ENCODE results near the gene COL25A1.
"Not testable (repeated sequence)": the region's sequence is repeated elsewhere in the genome, so short reads cannot be mapped to it uniquely, and the experiment has no call there.

Gene COL25A1

GRCh38 chr4:108891896-108892590, 410.4 kb downstream of the COL25A1 start:
- DNase-seq: no peak

GRCh38 chr4:108890484-108890881, 412.0 kb downstream of the COL25A1 start:
- no peak for DNase-seq

GRCh38 chr4:108889696-108890483, 412.6 kb downstream of the COL25A1 start:
- DNase-seq: no peak

GRCh38 chr4:108888769-108889168, 413.7 kb downstream of the COL25A1 start:
- no peak for DNase-seq

GRCh38 chr4:108887034-108887433, 415.4 kb downstream of the COL25A1 start:
- no peak for DNase-seq

- no peak for DNase-seq
Observed at GRCh38 chr4:108885211-108885610, 417.2 kb downstream of the COL25A1 start.

- no peak for DNase-seq
Observed at GRCh38 chr4:108884596-108884995, 417.9 kb downstream of the COL25A1 start.

- DNase-seq: no peak
Observed at GRCh38 chr4:108881986-108882385, 420.5 kb downstream of the COL25A1 start.

GRCh38 chr4:108881190-108881589, 421.3 kb downstream of the COL25A1 start:
- DNase-seq: no peak

- DNase-seq: no peak
Observed at GRCh38 chr4:108878806-108879205, 423.7 kb downstream of the COL25A1 start.

GRCh38 chr4:108877821-108878220, 424.6 kb downstream of the COL25A1 start:
- no peak for DNase-seq

- DNase-seq: no peak
Observed at GRCh38 chr4:108874806-108875205, 427.7 kb downstream of the COL25A1 start.

- not testable (repeated sequence) for DNase-seq
Observed at GRCh38 chr4:108869970-108870369, 432.5 kb downstream of the COL25A1 start.

- no peak for DNase-seq
Observed at GRCh38 chr4:108868606-108869227, 433.7 kb downstream of the COL25A1 start.

- DNase-seq: no peak
Observed at GRCh38 chr4:108867476-108867875, 435.0 kb downstream of the COL25A1 start.

- DNase-seq: no peak
Observed at GRCh38 chr4:108861334-108861733, 441.1 kb downstream of the COL25A1 start.

- DNase-seq: no peak
Observed at GRCh38 chr4:108854786-108855185, 447.7 kb downstream of the COL25A1 start.

- no peak for DNase-seq
Observed at GRCh38 chr4:108852691-108853090, 449.8 kb downstream of the COL25A1 start.

GRCh38 chr4:108851366-108851765, 451.1 kb downstream of the COL25A1 start:
- DNase-seq: no peak

GRCh38 chr4:108850219-108850649, 452.2 kb downstream of the COL25A1 start:
- DNase-seq: no peak

- DNase-seq: no peak
Observed at GRCh38 chr4:108849611-108850168, 452.8 kb downstream of the COL25A1 start.

GRCh38 chr4:108846568-108846967, 455.9 kb downstream of the COL25A1 start:
- no peak for DNase-seq

- no peak for DNase-seq
Observed at GRCh38 chr4:108840426-108840975, 462.0 kb downstream of the COL25A1 start.

Data from NCI-H187 treated with DMSO at 0.1 percent for 48 hours (cell line).